Vagina (tissue), 2 donors: Measurements from ENCODE around the gene TPO. TPM values are rescaled to one million over a fixed set of nuclear protein-coding genes. Genes with fewer than 3 reads are reported as not detected.
"Not testable (repeated sequence)": the region's sequence is repeated elsewhere in the genome, so short reads cannot be mapped to it uniquely, and the experiment has no call there.

ENCODE experiments used
- DNase-seq, 2 donors: peaks; one replicate each; pipeline ENCODE4 v3.0.0-alpha.2; 2017; ENCODE audit errors: extremely low spot score in 2 of 2
- H3K27ac ChIP-seq: fragments of 200-600 bp; sonication (generic); one replicate; pipeline ENCODE4 v1.5.1; 2019
- H3K27me3 ChIP-seq: fragments of 200-600 bp; sonication (generic); one replicate; pipeline ENCODE4 v1.5.1; 2019
- H3K36me3 ChIP-seq, 2 donors: fragments of 200-600 bp; sonication (generic); one replicate each; pipeline ENCODE4 v1.5.1; 2017 to 2019
- H3K4me1 ChIP-seq: fragments of 200-600 bp; sonication (generic); one replicate; pipeline ENCODE4 v1.5.1; 2019
- H3K4me3 ChIP-seq, 2 donors: fragments of 200-600 bp; sonication (generic); 1 replicate in 1 of 2; 2 replicates in 1 of 2; pipeline ENCODE4 v1.5.1; 2016 to 2019
- H3K9me3 ChIP-seq: fragments of 200-600 bp; sonication (generic); one replicate; pipeline ENCODE4 v1.5.1; 2019
- POLR2A ChIP-seq, 2 donors: fragments of 450-650 bp; IDR thresholded peaks; one replicate each; pipeline ENCODE4 v1.6.1; 2017; ENCODE audit warnings: antibody characterized with exemption in 2 of 2, mild to moderate bottlenecking in 2 of 2, moderate library complexity in 2 of 2
- POLR2AphosphoS5 ChIP-seq, 2 donors: sonication (generic); formaldehyde crosslinking; IDR thresholded peaks; one replicate each; pipeline ENCODE4 v1.9.0; 2017; ENCODE audit warnings: antibody characterized with exemption in 2 of 2, mild to moderate bottlenecking in 2 of 2, low read depth in 1 of 2; ENCODE audit not compliant: insufficient read depth in 1 of 2
- intact Hi-C: fragments of 100-400 bp; cut with DNase I; formaldehyde crosslinking; loops from one replicate; pipeline ENCODE4 v1.15.1; 2023
- total RNA-seq: library from RNA; depleted of rRNA; stranded (reverse); fragments of >200 nt; gene quantifications from one replicate; pipeline ENCODE4 v1.2.3, GENCODE V29; 2016
- TF ChIP-seq, protein P1 (sequence below), 3 experiments: fragments of 450-650 bp in 2 of 3; fragments of 200-600 bp in 1 of 3; sonication (generic) in 1 of 3; IDR thresholded peaks; one replicate each; pipeline ENCODE4 v1.5.1; 2017 to 2019; ENCODE audit warnings: antibody characterized with exemption in 3 of 3, mild to moderate bottlenecking in 2 of 3, moderate library complexity in 2 of 3

The TPO gene
- total RNA-seq, 1 donor from 2014 or later: 2.0 TPM

- no peak for TF ChIP-seq POLR2AphosphoS5 (IDR thresholded peaks at IDR 0.05; ENCODE audit: insufficient read depth in 1 of 2, low read depth in 1 of 2)
- TF ChIP-seq, protein P1, sequence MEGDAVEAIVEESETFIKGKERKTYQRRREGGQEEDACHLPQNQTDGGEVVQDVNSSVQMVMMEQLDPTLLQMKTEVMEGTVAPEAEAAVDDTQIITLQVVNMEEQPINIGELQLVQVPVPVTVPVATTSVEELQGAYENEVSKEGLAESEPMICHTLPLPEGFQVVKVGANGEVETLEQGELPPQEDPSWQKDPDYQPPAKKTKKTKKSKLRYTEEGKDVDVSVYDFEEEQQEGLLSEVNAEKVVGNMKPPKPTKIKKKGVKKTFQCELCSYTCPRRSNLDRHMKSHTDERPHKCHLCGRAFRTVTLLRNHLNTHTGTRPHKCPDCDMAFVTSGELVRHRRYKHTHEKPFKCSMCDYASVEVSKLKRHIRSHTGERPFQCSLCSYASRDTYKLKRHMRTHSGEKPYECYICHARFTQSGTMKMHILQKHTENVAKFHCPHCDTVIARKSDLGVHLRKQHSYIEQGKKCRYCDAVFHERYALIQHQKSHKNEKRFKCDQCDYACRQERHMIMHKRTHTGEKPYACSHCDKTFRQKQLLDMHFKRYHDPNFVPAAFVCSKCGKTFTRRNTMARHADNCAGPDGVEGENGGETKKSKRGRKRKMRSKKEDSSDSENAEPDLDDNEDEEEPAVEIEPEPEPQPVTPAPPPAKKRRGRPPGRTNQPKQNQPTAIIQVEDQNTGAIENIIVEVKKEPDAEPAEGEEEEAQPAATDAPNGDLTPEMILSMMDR (IDR thresholded peaks at IDR 0.05): no peak
- no peak for TF ChIP-seq POLR2A (IDR thresholded peaks at IDR 0.05)
- H3K9me3 ChIP-seq: no peaks in the 10 kb centered on the region
- no peak overlapping the region for H3K27ac ChIP-seq
- intact Hi-C loops: no loop called here
- H3K4me1 ChIP-seq: no peaks in the 10 kb centered on the region
- H3K36me3 ChIP-seq: no peaks in the 10 kb centered on the region
- H3K27me3 ChIP-seq: no peaks in the 10 kb centered on the region
- no peak overlapping the region for H3K4me3 ChIP-seq
- DNase-seq: no peak
These were observed 103.5 kb downstream of the TPO start for GRCh38 chr2:1516798-1517060.

- H3K9me3 ChIP-seq, H3K27ac ChIP-seq, intact Hi-C loops, H3K4me3 ChIP-seq, DNase-seq, H3K27me3 ChIP-seq, H3K36me3 ChIP-seq, H3K4me1 ChIP-seq: not testable (repeated sequence)
These were observed 104.0 kb downstream of the TPO start for GRCh38 chr2:1517291-1517690.

DNA sequence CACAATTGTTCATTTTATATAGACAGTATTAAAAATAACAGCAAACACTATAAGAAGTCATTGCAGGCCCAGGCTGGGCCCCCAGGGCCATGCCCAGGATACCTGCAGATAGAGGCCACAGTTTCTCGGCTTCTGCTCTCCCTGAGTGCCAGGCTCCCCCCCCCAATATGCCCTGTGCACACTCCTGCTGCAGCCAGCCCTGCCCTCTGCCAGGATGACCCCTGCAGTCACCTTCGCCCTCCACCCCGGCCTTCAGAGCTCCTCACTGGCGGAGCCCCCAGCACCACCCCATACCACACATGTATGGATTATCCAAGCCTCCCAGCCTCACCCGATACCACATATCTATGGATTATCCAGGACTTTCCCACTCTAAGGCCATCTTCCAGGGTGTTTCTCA, 104.5 kb downstream of the TPO start:
- Histone ChIP-seq H3K4me1 (no peaks in the 10 kb centered on the region), H3K4me3 (no peak overlapping the region), H3K9me3 (no peaks in the 10 kb centered on the region), H3K27me3 (no peaks in the 10 kb centered on the region), H3K27ac (no peak overlapping the region), H3K36me3 (no peaks in the 10 kb centered on the region)
- intact Hi-C loops: no loop called here
- DNase-seq: no peak
- no peak for TF ChIP-seq POLR2A (IDR thresholded peaks at IDR 0.05)
- TF ChIP-seq POLR2AphosphoS5 (IDR thresholded peaks at IDR 0.05; ENCODE audit: insufficient read depth in 1 of 2, low read depth in 1 of 2): no peak
- TF ChIP-seq, protein P1 (IDR thresholded peaks at IDR 0.05): no peak

DNA sequence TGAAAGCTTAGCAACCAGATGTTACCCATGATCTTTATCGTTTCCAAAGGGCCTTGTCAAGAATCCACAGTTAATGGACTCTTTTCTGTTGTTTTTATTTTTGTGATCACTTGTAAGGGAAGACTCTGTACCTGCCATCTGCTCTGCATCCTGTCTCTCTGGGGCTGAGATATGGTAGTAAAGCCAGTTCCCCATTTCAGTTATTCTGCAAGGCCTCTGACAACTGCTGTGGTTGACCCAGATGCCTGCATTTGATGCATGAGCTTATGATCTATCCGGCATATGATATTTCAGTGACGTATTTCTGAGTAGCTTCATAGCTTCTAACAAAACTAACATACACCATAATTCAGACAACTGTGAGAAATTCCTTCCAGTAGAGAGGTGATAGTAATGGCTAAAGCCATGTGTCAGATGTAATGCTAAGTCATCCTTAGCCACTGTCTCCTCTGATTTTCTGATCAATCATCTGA, 105.1 kb downstream of the TPO start:
- H3K36me3 ChIP-seq: no peaks in the 10 kb centered on the region
- no peaks in the 10 kb centered on the region for H3K9me3 ChIP-seq
- no peak overlapping the region for H3K27ac ChIP-seq
- intact Hi-C loops: no loop called here
- TF ChIP-seq POLR2AphosphoS5 (IDR thresholded peaks at IDR 0.05; ENCODE audit: insufficient read depth in 1 of 2, low read depth in 1 of 2) (no peak), POLR2A (IDR thresholded peaks at IDR 0.05) (no peak)
- H3K27me3 ChIP-seq: no peaks in the 10 kb centered on the region
- no peak overlapping the region for H3K4me3 ChIP-seq
- DNase-seq: no peak
- no peaks in the 10 kb centered on the region for H3K4me1 ChIP-seq

DNA sequence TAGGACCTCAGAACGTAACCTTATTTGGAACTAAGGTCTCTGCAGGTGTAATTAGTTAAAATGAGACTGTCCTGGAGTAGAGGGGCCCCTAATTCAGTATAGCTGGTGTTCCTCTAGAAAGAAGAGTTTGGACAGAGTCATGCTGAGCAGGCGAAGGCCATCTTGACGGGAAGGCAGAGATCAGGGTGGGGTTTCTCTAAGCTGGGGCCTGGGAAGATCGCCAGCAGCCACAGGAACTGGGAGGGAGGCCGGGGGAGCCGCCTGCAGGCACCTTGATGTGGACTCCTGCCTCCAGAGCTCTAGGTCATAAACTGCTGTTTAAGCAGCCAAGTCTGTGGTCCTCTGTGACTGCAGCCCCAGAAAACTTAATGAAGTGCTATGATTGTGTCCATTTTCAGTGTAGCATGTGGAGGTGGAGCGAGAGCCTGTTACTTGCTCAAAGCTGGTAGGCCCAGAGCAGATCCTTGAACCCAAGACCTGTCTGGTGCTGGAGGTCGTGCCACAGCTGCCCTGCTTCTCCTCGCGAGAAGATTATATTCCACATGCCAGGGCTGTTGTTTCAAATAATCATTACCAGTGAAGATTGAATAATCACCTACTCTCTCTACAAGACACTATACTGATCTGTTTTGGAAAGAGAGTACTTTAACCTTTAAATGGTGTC, 105.7 kb downstream of the TPO start:
- Histone ChIP-seq H3K4me1 (no peaks in the 10 kb centered on the region), H3K27ac (no peak overlapping the region), H3K36me3 (no peaks in the 10 kb centered on the region), H3K9me3 (no peaks in the 10 kb centered on the region), H3K27me3 (no peaks in the 10 kb centered on the region), H3K4me3 (no peak overlapping the region)
- TF ChIP-seq POLR2AphosphoS5 (IDR thresholded peaks at IDR 0.05; ENCODE audit: insufficient read depth in 1 of 2, low read depth in 1 of 2): no peak
- TF ChIP-seq, protein P1 (IDR thresholded peaks at IDR 0.05): no peak
- no peak for TF ChIP-seq POLR2A (IDR thresholded peaks at IDR 0.05)
- intact Hi-C loops: no loop called here
- no peak for DNase-seq

GRCh38 chr2:1521191-1521877, 108.1 kb downstream of the TPO start:
- Histone ChIP-seq H3K4me1 (no peaks in the 10 kb centered on the region), H3K4me3 (no peak overlapping the region), H3K27ac (no peak overlapping the region), H3K9me3 (no peaks in the 10 kb centered on the region), H3K36me3 (no peaks in the 10 kb centered on the region), H3K27me3 (no peaks in the 10 kb centered on the region)
- TF ChIP-seq POLR2A (IDR thresholded peaks at IDR 0.05): no peak
- TF ChIP-seq, protein P1 (IDR thresholded peaks at IDR 0.05): no peak
- TF ChIP-seq POLR2AphosphoS5 (IDR thresholded peaks at IDR 0.05; ENCODE audit: insufficient read depth in 1 of 2, low read depth in 1 of 2): no peak
- intact Hi-C loops: no loop called here
- DNase-seq: no peak
